ENCODE data around the gene COTL1. TPM values are rescaled to one million over a fixed set of nuclear protein-coding genes. Genes with fewer than 3 reads are reported as not detected.

COTL1 gene
- total and polyA plus RNA-seq, 12 donors = 20.1 to 93.8 (median 54.3) TPM

DNA sequence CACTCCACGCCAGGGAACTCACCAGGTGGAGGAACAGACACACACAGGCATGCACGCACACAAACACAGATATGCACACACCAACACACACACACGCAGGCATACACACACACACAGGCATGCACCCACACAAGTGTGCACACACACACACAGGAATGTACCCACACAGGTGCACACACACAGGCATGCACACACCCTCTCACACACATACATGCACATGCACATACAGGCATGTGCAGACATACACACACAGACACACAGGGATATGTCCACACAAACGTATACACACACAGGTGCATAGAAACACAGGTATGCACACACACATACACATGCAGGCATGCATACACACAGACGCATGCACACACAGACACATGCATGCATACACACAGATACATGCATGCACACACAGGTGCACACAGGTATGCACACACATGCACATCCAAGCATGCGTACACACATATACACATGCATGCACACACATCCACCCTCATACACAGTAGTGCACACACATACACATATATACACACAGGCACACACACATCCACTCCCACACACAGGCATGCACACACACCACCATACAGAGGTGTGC, 39.2 kb downstream of the COTL1 start:
- Histone ChIP-seq H3K4me3 (no peak overlapping the region), H3K27me3 (no peaks in the 10 kb centered on the region), H3K9me3 (replicated peaks in 1 of 3) (no peaks in the 10 kb centered on the region), H3K27ac (no peak overlapping the region), H3K4me1 (replicated peaks in 1 of 2) (peaks cover 0 to 3% of the 10 kb centered on the region in 2 donors), H3K36me3 (replicated peaks in 1 of 2) (no peaks in the 10 kb centered on the region)
- TF ChIP-seq POLR2A (IDR thresholded peaks at IDR 0.05) = no peak
- TF ChIP-seq, protein P1, sequence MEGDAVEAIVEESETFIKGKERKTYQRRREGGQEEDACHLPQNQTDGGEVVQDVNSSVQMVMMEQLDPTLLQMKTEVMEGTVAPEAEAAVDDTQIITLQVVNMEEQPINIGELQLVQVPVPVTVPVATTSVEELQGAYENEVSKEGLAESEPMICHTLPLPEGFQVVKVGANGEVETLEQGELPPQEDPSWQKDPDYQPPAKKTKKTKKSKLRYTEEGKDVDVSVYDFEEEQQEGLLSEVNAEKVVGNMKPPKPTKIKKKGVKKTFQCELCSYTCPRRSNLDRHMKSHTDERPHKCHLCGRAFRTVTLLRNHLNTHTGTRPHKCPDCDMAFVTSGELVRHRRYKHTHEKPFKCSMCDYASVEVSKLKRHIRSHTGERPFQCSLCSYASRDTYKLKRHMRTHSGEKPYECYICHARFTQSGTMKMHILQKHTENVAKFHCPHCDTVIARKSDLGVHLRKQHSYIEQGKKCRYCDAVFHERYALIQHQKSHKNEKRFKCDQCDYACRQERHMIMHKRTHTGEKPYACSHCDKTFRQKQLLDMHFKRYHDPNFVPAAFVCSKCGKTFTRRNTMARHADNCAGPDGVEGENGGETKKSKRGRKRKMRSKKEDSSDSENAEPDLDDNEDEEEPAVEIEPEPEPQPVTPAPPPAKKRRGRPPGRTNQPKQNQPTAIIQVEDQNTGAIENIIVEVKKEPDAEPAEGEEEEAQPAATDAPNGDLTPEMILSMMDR (IDR thresholded peaks at IDR 0.05) = no peak
- WGBS, 4 donors = 76 to 92% (median 88%) methylated on average over 6 of the region's 6 CpGs
- intact Hi-C loops (cut with DNase I) = no loop called here
- no peak for DNase-seq

DNA sequence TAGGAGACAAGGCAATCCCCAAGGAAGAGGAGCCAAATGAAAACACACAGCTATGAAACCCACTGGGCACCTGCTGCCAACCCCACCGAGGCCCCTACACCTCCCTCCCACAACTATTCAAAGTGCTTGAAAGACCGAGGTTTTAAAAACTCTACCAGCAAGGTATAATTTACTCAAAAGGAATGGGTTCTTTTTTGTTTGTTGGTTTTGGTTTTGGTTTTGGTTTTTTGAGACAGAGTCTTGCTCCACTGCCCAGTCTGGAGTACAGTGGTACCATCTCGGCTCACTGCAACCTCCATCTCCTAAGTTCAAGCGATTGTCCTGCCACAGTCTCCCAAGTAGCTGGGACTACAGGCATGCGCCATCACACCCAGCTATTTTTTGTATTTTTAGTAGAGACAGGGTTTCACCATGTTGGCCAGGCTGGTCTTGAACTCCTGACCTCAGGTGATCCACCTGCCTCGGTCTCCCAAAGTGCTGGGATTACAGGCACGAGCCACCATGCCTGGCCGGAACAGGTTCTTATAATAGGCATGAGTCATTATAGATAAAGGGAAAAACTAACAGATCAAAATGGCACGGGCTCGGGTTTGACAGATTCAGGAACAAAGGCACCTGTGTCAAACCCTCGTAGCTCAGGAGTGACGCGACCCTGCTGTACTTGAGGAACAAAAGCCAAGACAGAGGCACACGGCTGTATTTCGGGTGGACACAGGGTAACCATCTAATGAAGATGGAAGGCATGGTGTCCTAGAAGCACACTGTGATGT, 40.7 kb downstream of the COTL1 start:
- H3K27ac ChIP-seq = no peak overlapping the region
- H3K4me3 ChIP-seq = no peak overlapping the region
- 78 to 88% (median 84%) methylated on average over 15 of the region's 15 CpGs for WGBS, 4 donors
- DNase-seq = no peak
- intact Hi-C loops (cut with DNase I) = no loop called here
- no peaks in the 10 kb centered on the region for H3K36me3 ChIP-seq (replicated peaks in 1 of 2)
- no peaks in the 10 kb centered on the region for H3K4me1 ChIP-seq (replicated peaks in 1 of 2)
- no peak for TF ChIP-seq POLR2A (IDR thresholded peaks at IDR 0.05)
- TF ChIP-seq, protein P1 (IDR thresholded peaks at IDR 0.05) = no peak
- H3K27me3 ChIP-seq = no peaks in the 10 kb centered on the region
- H3K9me3 ChIP-seq (replicated peaks in 1 of 3) = no peaks in the 10 kb centered on the region

DNA sequence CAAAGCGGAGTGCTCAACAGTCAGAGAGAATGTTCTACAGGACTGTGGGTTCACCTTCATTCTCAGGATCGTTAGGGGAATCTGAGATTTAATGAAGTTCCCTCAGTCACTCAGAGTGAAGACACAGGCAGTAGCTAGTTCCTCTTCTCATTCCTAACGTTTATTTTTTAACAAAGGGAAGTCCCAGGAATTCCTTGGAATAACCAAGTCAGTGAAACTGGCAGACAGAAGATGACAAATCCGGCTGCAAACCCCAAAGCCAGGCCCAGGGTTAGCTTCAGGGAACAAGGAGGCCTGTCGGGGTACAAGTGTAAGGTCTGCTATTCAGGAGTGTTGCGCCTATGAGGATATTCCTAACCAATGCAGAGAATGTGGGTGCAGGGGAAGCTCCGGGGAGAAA, 42.0 kb downstream of the COTL1 start:
- DNase-seq = no peak
- WGBS, 4 donors = 80 to 86% (median 84%) methylated on average over 7 of the region's 7 CpGs
- Histone ChIP-seq H3K9me3 (replicated peaks in 1 of 3) (no peaks in the 10 kb centered on the region), H3K27me3 (no peaks in the 10 kb centered on the region), H3K4me1 (replicated peaks in 1 of 2) (no peaks in the 10 kb centered on the region), H3K27ac (no peak overlapping the region), H3K36me3 (replicated peaks in 1 of 2) (no peaks in the 10 kb centered on the region), H3K4me3 (no peak overlapping the region)
- TF ChIP-seq, protein P1 (IDR thresholded peaks at IDR 0.05) = no peak
- no peak for TF ChIP-seq POLR2A (IDR thresholded peaks at IDR 0.05)
- intact Hi-C loops (cut with DNase I) = no loop called here

DNA sequence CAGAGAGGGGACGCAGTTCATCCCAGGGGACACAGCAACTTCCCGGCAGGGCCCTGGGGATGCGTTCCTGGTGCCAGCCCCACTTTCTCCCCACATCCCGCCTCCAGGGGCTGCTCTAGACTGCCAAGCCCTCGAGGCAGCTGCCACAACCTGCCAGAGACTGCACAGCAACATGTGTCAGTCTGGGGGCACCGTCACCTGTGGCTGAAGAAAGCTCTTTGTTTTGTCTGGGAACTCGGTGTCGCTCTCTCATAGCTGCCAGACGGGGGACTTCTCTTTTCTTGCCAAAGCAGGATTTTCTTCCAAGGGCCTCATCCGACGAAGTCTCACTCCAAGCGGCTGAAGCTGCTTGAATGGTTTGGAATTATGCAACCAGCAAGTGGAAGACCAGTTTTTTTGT, 43.7 kb downstream of the COTL1 start:
- Histone ChIP-seq H3K9me3 (replicated peaks in 1 of 3) (no peaks in the 10 kb centered on the region), H3K4me3 (no peak overlapping the region), H3K4me1 (replicated peaks in 1 of 2) (no peaks in the 10 kb centered on the region), H3K27me3 (no peaks in the 10 kb centered on the region), H3K27ac (no peak overlapping the region), H3K36me3 (replicated peaks in 1 of 2) (no peaks in the 10 kb centered on the region)
- intact Hi-C loops (cut with DNase I) = no loop called here
- DNase-seq = no peak
- TF ChIP-seq POLR2A (IDR thresholded peaks at IDR 0.05) = no peak
- TF ChIP-seq, protein P1 (IDR thresholded peaks at IDR 0.05) = no peak
- WGBS, 4 donors = 81 to 91% (median 90%) methylated on average over 10 to 12 of the region's 12 CpGs

All from adrenal gland (tissue), 12 donors.